Fibroblast of the conjunctiva (primary cell): ENCODE measurements around the gene CDC5L.

Experiments
- DNase-seq: peaks from one replicate; pipeline ENCODE4 v3.0.0-alpha.2; 2010; ENCODE audit warnings: low read depth

The CDC5L gene

DNA sequence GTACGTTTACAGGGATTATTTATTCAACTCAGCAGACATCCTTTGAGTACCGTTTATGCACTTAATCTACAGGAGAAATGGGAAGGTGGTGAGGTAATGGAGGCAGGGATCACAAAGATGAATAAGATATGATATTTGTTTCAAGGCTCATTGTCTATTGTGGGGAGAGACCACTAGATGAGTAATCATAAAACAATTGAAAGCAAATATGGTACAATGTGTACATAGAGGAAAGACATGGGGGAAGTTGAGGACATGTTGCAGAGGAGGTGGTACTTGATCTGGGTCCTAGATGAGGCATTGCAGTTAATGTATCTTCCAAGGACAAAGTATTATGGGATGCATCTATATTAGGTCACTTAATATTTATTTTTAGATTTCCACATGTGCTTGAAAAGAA is 13.7 kb upstream of the CDC5L start:
- no peak for DNase-seq

- DNase-seq = no peak
These were observed 12.4 kb upstream of the CDC5L start for GRCh38 chr6:44375071-44375470.

DNA sequence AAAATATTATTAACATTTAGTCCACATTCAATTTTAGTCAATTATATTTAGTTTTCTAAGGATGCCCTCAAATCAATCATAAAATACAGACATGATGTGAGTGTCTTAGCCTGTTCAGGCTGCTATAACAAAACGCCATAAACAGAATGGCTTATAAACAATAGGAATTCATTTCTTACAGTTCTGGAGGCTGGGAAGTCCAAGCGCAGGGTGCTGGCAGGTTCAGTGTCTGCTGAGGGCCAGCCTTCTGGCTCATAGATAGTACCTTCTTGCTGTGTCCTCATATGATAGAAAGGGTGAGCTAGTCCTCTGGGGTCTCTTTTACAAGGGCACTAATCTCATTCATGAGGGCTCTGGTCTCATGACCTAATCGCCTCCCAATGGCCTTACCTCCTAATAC is 10.0 kb upstream of the CDC5L start:
- no peak for DNase-seq

- no peak for DNase-seq
These were observed 9.5 kb upstream of the CDC5L start for GRCh38 chr6:44377971-44378370.

DNA sequence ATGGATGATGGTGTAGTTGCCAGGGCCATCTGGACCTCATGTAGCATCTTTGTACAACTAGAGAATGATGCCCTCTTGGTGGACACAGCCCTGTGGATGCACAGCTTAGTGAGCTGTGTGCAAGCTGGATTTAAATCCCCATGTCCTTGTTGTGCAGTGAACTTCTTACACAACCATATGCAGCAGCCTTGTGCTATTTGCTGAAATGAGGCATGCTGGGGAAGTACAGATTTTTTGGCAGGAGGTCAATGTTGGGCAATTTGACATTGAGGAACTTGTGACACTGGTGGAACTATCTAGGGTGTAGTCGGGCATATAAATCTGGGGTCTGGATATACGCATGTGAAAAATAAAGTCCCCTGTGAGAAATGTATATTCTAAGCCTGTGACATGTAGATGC is 5.8 kb upstream of the CDC5L start:
- DNase-seq = no peak

GRCh38 chr6:44386364-44386928 is 1.1 kb upstream of the CDC5L start:
- peak; percentile 51 for DNase-seq

DNA sequence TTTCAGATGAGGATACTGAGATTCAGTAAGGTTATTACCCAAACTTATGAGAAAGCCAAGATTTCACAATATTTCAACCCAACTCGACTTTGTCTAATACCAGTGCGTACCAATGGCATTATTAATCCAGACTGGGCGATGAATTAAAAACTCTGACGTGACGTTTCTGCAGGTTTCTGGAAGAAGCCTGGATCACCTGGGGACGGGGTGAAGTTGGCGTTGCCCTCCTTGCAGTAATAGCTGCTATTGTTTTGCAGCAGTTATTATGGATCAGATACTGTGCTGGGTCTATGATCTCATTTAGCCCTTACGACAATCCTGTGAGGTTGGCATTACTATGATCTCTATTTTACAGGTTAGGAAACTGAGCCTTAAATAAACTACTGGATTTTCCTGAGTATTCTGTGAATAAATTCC is 569 bp upstream of the CDC5L start:
- DNase-seq = peak; percentile 3

GRCh38 chr6:44388135-44388487 is 605 bp downstream of the CDC5L start:
- no peak for DNase-seq

DNA sequence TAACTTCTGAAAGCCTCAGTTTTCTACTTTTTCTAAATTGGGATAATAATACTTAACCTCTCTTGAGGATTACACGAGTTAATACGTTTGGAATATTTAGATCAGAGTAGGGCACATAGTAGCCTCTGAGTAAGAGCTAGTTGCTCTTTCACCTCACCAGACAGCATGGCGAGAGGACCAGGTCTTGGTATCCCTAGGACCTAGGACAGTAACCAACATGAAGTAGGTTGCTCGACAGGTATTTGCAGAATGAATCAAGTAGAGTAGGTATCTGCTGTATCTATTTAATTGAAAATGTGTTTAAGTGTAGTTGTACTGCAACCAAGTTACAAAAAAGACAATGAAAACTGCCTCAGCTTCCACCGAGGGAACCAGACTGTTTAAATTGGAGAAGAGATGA is 1.4 kb downstream of the CDC5L start:
- no peak for DNase-seq

DNA sequence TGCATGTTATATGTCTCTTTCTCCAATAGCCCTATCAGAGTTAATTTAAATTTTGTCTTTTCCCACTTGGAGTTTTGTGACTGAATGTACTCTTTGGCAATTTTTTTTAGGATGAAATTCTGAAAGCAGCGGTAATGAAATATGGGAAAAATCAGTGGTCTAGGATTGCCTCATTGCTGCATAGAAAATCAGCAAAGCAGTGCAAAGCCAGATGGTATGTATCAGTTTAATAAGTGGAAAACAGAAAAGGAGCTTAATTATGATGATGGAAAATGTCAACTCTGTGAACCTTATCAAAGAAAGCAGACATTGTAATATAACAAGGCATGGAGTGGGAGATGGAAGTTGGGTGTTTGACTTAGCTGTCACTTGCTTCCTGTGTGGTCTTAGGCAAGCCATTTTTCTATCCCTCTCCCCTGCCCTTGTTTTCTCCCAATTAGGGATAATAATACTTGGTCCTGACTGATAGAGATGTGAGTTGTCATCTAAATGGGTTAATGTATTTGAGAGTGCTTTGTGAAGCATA is 2.7 kb downstream of the CDC5L start:
- no peak for DNase-seq

GRCh38 chr6:44395501-44395900 is 8.0 kb downstream of the CDC5L start:
- no peak for DNase-seq

GRCh38 chr6:44396968-44397367 is 9.5 kb downstream of the CDC5L start:
- DNase-seq = no peak

DNA sequence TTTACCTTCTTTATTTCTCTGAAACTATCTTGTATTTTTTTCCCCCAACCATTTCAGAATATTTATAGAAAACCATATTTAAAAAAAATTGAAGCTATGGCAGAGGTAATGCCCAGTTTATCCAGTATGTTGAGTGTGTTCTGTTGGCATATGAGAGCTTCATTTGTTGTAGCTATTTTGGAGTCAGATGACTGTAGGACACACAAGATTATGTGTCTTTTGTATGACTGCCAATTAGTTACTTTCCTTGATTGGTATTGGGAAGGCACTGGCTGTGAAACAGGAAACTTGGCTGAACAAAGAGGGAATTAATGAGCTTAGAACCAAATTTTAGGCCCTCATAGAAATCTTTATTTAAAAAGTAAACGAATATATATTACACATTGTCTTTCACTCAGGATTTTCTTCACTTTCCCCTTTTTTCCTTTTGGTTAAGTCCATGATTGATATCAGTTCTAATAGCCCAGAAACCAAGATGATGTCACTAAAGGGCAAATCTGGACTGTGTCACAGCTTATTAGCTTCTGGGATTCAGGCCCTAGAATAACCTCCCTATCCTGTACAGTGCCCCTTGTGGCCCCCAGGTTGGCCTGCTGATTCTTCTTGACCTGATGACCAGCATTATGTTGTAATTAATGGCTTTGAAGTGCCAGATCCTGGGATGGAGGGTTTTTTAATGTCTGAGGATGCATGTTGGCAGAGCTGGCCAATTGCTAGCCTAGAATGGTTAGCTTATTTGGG is 10.1 kb downstream of the CDC5L start:
- no peak for DNase-seq

- no peak for DNase-seq
These were observed 12.5 kb downstream of the CDC5L start for GRCh38 chr6:44399991-44400390.

GRCh38 chr6:44400572-44400971 is 13.1 kb downstream of the CDC5L start:
- no peak for DNase-seq

DNA sequence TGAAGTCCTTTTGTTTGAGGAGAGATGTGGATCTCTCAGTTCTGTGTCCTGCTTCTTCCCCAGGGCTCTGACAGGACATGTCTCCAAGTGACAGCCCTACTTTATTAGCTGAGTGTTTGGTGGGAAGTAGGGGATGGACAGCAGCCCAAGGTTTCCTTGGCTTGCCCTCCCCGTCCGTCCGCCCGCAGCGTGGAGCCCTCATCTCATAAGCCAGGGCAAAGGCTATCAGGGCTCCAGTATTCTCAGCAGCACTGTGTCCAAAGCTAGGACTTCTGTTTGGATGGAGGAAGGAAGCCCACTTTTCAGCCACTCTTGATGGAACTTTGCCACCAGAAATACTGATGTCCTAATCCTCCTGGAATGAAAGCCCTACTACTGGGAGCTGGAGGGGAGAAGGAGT is 13.6 kb downstream of the CDC5L start:
- no peak for DNase-seq

- no peak for DNase-seq
These were observed 16.7 kb downstream of the CDC5L start for GRCh38 chr6:44404022-44404714.

GRCh38 chr6:44404715-44405099 is 17.2 kb downstream of the CDC5L start:
- DNase-seq = no peak

DNA sequence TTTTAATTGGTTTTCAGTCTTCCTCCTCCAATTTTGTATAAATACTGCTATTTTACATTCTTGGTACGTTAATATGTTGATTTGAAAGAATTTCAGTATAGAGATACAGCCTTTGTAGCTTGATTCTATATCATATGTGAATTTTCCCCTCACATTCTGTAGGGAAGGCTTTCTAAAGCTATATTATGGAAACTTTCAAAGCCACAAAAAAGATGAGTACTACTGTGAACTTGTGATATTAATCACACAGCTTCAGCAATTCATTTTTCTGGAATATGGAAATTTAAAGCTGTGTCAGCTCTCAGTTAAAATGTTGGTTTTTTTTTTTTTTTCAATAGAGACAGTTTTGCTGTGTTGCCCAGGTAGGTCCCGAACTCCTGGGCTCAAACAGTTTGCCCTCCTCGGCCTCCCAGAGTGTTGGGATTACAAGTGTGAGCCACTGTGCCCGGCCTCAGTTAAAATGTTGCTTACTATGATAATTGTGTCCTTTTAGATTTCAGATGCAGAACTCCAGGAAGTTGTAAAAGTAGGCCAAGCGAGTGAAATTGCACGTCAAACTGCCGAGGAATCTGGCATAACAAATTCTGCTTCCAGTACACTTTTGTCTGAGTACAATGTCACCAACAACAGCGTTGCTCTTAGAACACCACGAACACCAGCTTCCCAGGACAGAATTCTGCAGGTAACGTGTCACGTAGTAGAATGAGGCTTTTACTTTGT is 20.6 kb downstream of the CDC5L start:
- no peak for DNase-seq

GRCh38 chr6:44409207-44409794 is 21.8 kb downstream of the CDC5L start:
- DNase-seq = no peak

DNA sequence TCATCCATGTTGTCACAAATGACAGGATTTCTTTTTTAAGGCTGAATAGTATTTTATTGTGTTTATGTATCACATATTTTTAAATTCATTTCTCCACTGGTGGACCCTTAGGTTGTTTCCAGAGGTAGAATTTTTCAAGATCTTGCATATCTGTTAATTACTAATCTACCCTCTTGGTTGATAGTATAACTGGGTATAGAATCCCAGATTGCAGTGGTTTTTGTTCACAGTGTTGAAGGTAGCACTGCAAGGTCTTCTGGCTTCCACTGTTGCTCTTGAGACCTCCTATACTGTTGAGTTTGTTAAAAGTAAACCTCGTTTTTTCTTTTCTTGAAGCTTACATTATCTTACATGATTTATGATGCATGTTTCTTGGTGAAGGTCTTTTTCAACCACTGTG is 22.9 kb downstream of the CDC5L start:
- DNase-seq = no peak

GRCh38 chr6:44411141-44411540 is 23.6 kb downstream of the CDC5L start:
- no peak for DNase-seq
